AML-193 (cell line): ENCODE measurements around the gene ZFYVE16.
"Not testable (repeated sequence)": the region's sequence is repeated elsewhere in the genome, so short reads cannot be mapped to it uniquely, and the experiment has no call there.

Source experiments
- DNase-seq, 2 experiments: peaks; one replicate each; lab custom pipeline; 2025; lab: John Stamatoyannopoulos, UW

ZFYVE16 gene

DNA sequence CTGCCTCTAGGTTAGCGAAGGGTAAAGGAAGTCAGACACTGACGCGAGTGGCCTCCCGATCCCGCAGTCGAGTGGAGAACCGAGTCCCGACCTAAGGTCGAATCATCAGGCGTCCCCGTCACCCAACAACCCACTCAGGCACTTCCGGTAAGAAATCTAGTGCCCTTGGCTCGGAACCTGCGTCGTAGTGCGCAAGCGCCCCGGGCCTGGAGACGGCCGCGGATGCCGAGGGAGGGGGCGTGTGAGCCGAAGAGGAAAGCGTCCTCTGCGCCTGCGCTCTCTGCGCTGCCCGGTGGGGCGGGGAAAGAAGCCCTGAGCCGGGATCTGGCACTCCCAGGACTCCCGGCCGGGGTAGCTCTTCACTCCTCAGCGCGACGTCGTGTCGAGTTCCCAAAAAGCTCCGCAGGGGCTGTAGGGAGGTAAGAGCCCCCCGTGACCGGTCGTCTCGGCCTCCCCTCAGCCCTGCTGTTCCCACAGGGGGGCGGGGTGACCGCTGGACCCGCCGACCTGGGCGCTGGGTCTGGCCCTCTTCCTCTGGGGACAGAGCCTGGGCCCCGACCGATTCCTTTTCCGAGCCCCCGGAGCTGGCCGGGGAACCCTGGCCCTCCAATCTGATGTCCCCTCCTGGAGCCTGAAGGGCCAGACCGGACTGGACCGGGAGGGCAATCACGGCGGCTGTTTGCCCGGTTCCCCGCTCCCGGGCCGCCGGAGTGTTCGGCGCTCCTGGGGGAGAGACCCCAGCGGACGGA lies at the start of gene ZFYVE16:
Gene ZFYVE16, plus strand, starts transcription at position 330 of the 749 bp plus-strand sequence. CDS start 26,084 bp downstream, outside the sequence.
- peak; percentile 91 to 95 for DNase-seq

DNA sequence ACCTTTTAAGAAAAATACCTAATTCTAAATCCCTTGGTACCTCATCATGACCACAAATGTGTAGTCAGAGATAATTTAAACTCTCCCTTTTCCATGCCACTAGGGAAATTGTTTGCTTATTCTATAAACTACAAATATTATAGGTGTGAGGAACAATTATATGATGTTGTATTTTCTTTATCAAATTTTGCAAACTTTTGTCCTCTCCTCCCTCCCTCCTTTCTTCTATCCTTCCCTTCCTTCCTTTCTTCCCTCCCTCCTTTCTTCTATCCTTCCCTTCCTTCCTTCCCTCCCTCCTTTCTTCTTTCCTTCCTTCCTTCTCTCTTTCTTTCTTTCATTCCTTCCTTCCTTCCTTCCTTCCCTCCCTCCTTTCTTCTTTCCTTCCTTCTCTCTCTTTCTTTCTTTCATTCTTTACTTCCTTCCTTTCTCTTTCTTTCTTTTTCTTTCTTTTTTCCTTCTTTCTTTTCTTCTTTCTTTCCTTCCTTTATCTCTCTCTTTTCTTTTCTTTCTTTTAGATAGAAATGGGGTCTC lies 46.9 kb upstream of the ZFYVE16 start:
- DNase-seq = no peak

DNA sequence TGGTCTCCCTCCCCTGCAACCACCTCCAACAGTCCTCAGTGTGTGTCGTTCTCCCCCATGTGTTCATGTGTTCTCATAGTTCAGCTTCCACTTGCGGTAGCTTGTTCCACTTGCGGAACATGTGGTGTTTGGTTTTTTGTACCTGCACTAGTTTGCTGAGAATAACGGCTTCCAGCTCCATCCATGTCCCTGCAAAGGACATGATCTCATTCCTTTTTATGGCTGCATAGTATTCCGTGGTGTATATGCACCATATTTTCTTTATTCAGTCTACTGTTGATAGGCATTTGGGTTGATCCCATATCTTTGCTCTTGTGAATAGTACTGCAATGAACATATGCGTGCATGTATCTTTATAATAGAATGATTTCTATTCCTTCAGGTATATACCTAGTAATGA lies 43.0 kb upstream of the ZFYVE16 start:
- no peak for DNase-seq

DNA sequence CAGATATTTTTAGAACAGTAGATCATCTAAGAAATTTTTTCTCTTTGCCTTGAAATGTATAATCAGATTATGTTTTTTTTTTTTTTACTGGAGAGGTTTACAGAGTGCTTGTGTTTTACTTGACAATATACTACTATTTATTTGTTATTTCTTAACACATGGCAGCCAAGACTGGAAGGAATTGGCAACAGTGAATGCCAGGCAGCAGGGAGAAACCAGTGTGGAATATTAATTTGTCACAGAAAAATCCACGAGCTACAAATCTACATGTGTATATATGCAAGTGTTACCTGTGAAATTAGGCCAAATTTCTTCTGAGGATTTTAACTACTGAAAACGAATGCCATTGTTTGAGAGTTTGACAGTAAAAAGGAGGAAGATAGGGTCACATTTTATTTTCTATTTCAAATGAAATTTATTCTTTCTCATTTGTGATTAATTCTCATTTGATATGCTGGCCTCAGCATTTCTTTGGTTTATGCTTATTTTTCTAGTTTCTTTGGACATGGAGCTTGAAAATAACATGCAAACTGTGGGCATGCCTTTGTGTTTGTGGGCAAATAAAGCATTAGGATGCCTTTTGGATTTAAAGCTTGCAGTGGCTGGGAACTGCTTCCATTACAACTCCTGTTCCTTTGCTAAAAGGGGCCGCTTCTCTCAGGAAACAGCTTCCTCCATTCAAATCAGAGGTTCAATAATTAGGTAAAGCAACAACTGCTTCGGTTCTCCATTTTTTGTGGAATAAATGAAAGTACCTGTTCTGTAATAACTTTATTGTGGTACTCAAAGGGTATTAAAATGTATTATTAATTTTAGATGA lies 39.0 kb upstream of the ZFYVE16 start:
- no peak for DNase-seq

GRCh38 chr5:80369521-80369920 lies 38.3 kb upstream of the ZFYVE16 start:
- DNase-seq = no peak

DNA sequence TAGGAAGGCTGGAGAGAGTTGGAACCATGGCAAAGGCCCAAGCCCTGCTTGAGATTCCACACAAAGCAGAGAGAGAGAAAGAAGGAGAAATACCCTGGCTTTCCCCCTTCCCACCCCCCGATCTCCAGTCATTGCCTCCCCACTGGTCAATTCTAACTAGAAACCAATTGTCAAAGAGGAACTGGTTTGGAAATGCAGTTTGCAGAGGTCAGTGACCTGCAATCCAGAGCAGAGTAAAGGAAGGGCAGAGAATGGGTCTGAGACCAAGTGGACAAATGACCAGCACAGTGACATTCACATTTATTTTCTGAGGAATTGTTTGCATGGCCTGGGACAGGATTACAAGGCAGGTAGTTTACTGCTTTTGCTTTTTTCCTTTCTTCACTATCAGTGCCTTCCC lies 37.5 kb upstream of the ZFYVE16 start:
- peak; percentile 26 to 29 for DNase-seq

DNA sequence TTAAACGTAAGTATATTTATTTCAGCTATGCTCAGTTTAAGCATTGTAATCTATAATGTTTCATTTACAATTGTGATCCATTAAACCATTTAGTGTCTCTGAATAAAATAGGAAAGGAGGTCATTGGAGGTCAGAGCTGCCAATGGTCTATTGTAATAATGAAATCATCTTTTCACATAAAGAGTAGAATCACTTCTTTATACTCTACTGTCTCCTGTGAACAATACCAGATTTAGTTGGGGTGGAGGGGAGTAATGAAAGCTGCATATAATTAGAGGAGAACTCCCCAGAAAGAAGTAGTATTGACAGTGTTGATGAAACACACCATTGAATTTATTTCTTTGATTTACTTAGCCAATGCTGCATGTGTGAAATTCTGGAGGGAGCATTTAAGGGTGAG lies 35.1 kb upstream of the ZFYVE16 start:
- no peak for DNase-seq

DNA sequence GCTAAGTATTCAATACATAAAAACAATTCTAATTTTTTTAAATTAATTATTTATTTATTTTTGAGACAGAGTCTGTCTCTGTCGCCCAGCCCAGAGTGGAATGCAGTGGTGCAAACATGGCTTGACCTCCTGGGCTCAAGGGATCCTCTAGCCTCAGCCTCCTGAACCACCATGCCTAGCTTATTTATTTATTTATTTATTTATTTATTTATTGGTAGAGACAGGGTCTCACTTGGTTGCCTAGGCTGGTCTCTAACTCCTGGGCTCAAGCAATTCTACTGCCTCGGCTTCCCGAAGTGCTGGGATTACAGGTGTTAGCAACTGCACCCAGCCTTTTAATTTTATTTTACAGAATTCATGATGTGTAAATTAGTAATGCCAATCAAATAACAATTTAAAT lies 33.7 kb upstream of the ZFYVE16 start:
- DNase-seq = no peak

- DNase-seq = no peak
Observed at GRCh38 chr5:80376557-80376956, 31.3 kb upstream of the ZFYVE16 start.

DNA sequence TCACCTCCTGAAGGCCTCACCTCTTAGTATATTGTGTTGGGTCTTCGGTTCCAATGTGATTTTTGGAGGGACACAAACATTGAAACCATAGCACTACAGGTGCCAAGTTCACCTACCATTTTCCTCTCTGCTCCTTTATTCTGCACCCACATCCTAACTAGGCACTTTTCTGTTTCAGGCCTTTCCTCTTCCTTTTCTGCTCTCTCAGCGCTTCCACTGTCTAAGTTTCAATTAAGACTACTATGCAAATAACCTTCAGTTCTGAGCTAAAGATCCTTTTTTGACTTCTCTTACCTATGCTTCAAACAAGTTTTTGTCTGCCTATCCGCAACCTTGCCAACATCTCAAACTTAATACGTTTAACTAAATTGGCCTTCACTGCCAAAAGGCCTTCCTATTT lies 25.4 kb upstream of the ZFYVE16 start:
- no peak for DNase-seq

GRCh38 chr5:80387063-80387768 lies 20.6 kb upstream of the ZFYVE16 start:
- no peak for DNase-seq

GRCh38 chr5:80389580-80389979 lies 18.3 kb upstream of the ZFYVE16 start:
- no peak for DNase-seq

- not testable (repeated sequence) for DNase-seq
Observed at GRCh38 chr5:80390413-80390812, 17.5 kb upstream of the ZFYVE16 start.

DNA sequence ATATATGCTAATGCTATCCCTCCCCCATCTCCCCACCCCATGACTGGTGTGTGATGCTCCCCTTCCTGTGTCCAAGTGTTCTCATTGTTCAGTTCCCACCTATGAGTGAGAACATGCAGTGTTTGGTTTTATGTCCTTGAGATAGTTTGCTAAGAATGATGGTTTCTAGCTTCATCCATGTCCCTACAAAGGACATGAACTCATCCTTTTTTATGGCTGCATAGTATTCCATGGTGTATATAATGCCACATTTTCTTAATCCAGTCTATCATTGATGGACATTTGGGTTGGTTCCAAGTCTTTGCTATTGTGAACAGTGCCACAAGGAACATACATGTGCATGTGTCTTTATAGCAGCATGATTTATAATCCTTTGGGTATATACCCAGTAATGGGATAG lies 16.6 kb upstream of the ZFYVE16 start:
- DNase-seq = not testable (repeated sequence)

GRCh38 chr5:80399526-80400239 lies 8.2 kb upstream of the ZFYVE16 start:
- peak; percentile 85 to 88 for DNase-seq

- not testable (repeated sequence) for DNase-seq
Observed at GRCh38 chr5:80400368-80400767, 7.5 kb upstream of the ZFYVE16 start.

- DNase-seq = no peak
Observed at GRCh38 chr5:80403782-80404181, 4.1 kb upstream of the ZFYVE16 start.

GRCh38 chr5:80406980-80407734 lies 707 bp upstream of the ZFYVE16 start:
- DNase-seq = peak; percentile 44 to 49

GRCh38 chr5:80408484-80409366 lies 861 bp downstream of the ZFYVE16 start:
- DNase-seq = peak in 1 of 2 experiments; percentile 23
